T-helper 1 cell treated with Interleukin-12 subunit alpha and Interleukin-12 subunit beta and Interleukin-4 antibody, amounts not matched to agents 30 ng/mL and 1 ng/mL, for 36 hours (primary cell): Measurements from ENCODE around the gene ERF. TPM values are rescaled to one million over a fixed set of nuclear protein-coding genes. Genes with fewer than 3 reads are reported as not detected.

Experiments used
- intact Hi-C: fragments of 100-400 bp; cut with micrococcal nuclease; formaldehyde crosslinking; loops from one replicate; pipeline ENCODE4 v1.15.1; 2024
- total RNA-seq: library from RNA; stranded (reverse); gene quantifications from 2 replicates; pipeline ENCODE4 v1.2.3, GENCODE V29; 2022

ERF gene
- total RNA-seq: 41.8 and 51.2 TPM in 2 replicates

GRCh38 chr19:42254850-42255765, at the start of gene ERF:
ERF (minus strand) TSS chr19:42255128; CDS start chr19:42254999, 129 bp downstream.
- intact Hi-C loops: loop anchor here (1.0 to 2.0 kb wide), 7 partner anchors 11 to 296 kb away; partner anchors contain the start of genes MEGF8, PAFAH1B3, PRR19 and RABAC1

GRCh38 chr19:42303876-42304275, 48.9 kb upstream of the ERF start:
- intact Hi-C loops: loop anchor here (2.0 kb wide), 1 partner anchor 49 kb away; the partner anchor contains the start of gene ERF

GRCh38 chr19:42303101-42303464, 48.2 kb upstream of the ERF start:
- intact Hi-C loops: loop anchor here (2.0 kb wide), 1 partner anchor 48 kb away; the partner anchor contains the start of gene ERF

GRCh38 chr19:42301646-42302203, 46.8 kb upstream of the ERF start, which contains the start of gene PRR19:
PRR19 (plus strand) TSS chr19:42302132; CDS start chr19:42309585, 7,453 bp downstream.
- intact Hi-C loops: loop anchor here (1.0 to 2.0 kb wide), 9 partner anchors 18 to 169 kb away; partner anchors contain the start of genes DEDD2, ERF, MEGF8 and POU2F2

- intact Hi-C loops: no loop called here
Observed at GRCh38 chr19:42297039-42297438, 42.1 kb upstream of the ERF start.

- intact Hi-C loops: loop anchor here (1.0 kb wide), 3 partner anchors 52 to 188 kb away; no protein-coding TSS in a partner anchor
Observed at GRCh38 chr19:42295831-42296525, 41.0 kb upstream of the ERF start.

GRCh38 chr19:42295342-42295741, 40.4 kb upstream of the ERF start:
- intact Hi-C loops: no loop called here

GRCh38 chr19:42294471-42295137, 39.7 kb upstream of the ERF start:
- intact Hi-C loops: no loop called here

- intact Hi-C loops: no loop called here
Observed at GRCh38 chr19:42293948-42294347, 39.0 kb upstream of the ERF start.

GRCh38 chr19:42293540-42293939, 38.6 kb upstream of the ERF start:
- intact Hi-C loops: no loop called here

GRCh38 chr19:42292963-42293362, 38.0 kb upstream of the ERF start:
- intact Hi-C loops: no loop called here

GRCh38 chr19:42292042-42292960, 37.4 kb upstream of the ERF start:
- intact Hi-C loops: no loop called here

- intact Hi-C loops: no loop called here
Observed at GRCh38 chr19:42291435-42291810, 36.5 kb upstream of the ERF start.

GRCh38 chr19:42290523-42291434, 35.9 kb upstream of the ERF start:
- intact Hi-C loops: no loop called here

GRCh38 chr19:42290136-42290522, 35.2 kb upstream of the ERF start:
- intact Hi-C loops: no loop called here

GRCh38 chr19:42289556-42290041, 34.7 kb upstream of the ERF start:
- intact Hi-C loops: no loop called here

- intact Hi-C loops: no loop called here
Observed at GRCh38 chr19:42288881-42289555, 34.1 kb upstream of the ERF start.

GRCh38 chr19:42288387-42288786, 33.5 kb upstream of the ERF start:
- intact Hi-C loops: no loop called here
